ENCODE results near the gene ELP4.

- TF ChIP-seq CTCF (conservative IDR thresholded peaks at IDR 0.05; ENCODE audit: low read length), result no peak
- TF ChIP-seq EZH2phosphoT487 (IDR thresholded peaks at IDR 0.05; ENCODE audit: borderline replicate concordance), result no peak
These were observed 73.1 kb downstream of the ELP4 start for GRCh38 chr11:31582697-31583096.
